GM12891 (cell line): ENCODE results near the gene B3GALNT2.

Source experiments
- PAX5 ChIP-seq: IDR thresholded peaks from 2 replicates; pipeline ENCODE4 v1.6.1; 2011; ENCODE audit warnings: low read length, moderate library complexity, mild to moderate bottlenecking; ENCODE audit not compliant: insufficient read depth, severe bottlenecking
- POLR2A ChIP-seq: IDR thresholded peaks from 2 replicates; pipeline ENCODE4 v1.6.1; 2011; ENCODE audit warnings: low read depth, low read length, control low read depth
- POLR2AphosphoS5 ChIP-seq: IDR thresholded peaks from 2 replicates; pipeline ENCODE4 v1.6.1; 2011; ENCODE audit warnings: low read depth, low read length, control low read depth
- POU2F2 ChIP-seq: IDR thresholded peaks from 2 replicates; pipeline ENCODE4 v1.6.1; 2011; ENCODE audit warnings: low read depth, mild to moderate bottlenecking, control low read depth, low read length, moderate library complexity
- SPI1 ChIP-seq: IDR thresholded peaks from 2 replicates; pipeline ENCODE4 v1.6.1; 2011; ENCODE audit warnings: low read depth, low read length, control low read depth
- TAF1 ChIP-seq: IDR thresholded peaks from 2 replicates; pipeline ENCODE4 v1.6.1; 2011; ENCODE audit warnings: low read depth, low read length, control low read depth

- TF ChIP-seq POLR2AphosphoS5 (no peak), POLR2A (no peak), SPI1 (no peak), TAF1 (no peak), POU2F2 (no peak), PAX5 (no peak)
Measured at GRCh38 chr1:235495030-235495429, 9.2 kb downstream of the B3GALNT2 start.
